Eye (tissue), 1 donor: Measurements from ENCODE around the gene EMC9.

ENCODE experiments used
- DNase-seq: peaks from one replicate; pipeline ENCODE4 v3.0.0-alpha.2; 2015

Gene EMC9

GRCh38 chr14:24177041-24177825, 35.8 kb upstream of the EMC9 start:
- DNase-seq: no peak

- DNase-seq: no peak
These were observed 35.2 kb upstream of the EMC9 start for GRCh38 chr14:24176599-24176998.

- DNase-seq: no peak
These were observed 31.5 kb upstream of the EMC9 start for GRCh38 chr14:24172871-24173281.

- DNase-seq: no peak
These were observed 31.0 kb upstream of the EMC9 start for GRCh38 chr14:24172261-24172860.

GRCh38 chr14:24171422-24172260, 30.2 kb upstream of the EMC9 start, which contains the start of gene REC8:
Gene REC8 (plus strand): TSS chr14:24172080. CDS start chr14:24172553, 473 bp downstream.
- DNase-seq: peak; percentile 99

GRCh38 chr14:24167469-24168114, 26.2 kb upstream of the EMC9 start:
- DNase-seq: no peak

GRCh38 chr14:24165785-24166184, 24.4 kb upstream of the EMC9 start:
- no peak for DNase-seq

GRCh38 chr14:24164518-24164991, 23.2 kb upstream of the EMC9 start:
- DNase-seq: no peak

GRCh38 chr14:24162093-24162492, 20.7 kb upstream of the EMC9 start:
- DNase-seq: no peak

GRCh38 chr14:24160850-24161804, 19.7 kb upstream of the EMC9 start, which contains the start of gene IRF9:
Gene IRF9 (plus strand): TSS chr14:24161265. CDS start chr14:24162145, 880 bp downstream.
- peak; percentile 98 for DNase-seq

- no peak for DNase-seq
These were observed 19.1 kb upstream of the EMC9 start for GRCh38 chr14:24160499-24160849.

GRCh38 chr14:24159777-24160498, 18.5 kb upstream of the EMC9 start:
- no peak for DNase-seq

- DNase-seq: no peak
These were observed 15.9 kb upstream of the EMC9 start for GRCh38 chr14:24157331-24157730.

GRCh38 chr14:24156840-24157239, 15.4 kb upstream of the EMC9 start:
- DNase-seq: no peak

- DNase-seq: no peak
These were observed 13.7 kb upstream of the EMC9 start for GRCh38 chr14:24155100-24155499.

- no peak for DNase-seq
These were observed 10.2 kb upstream of the EMC9 start for GRCh38 chr14:24151404-24152080.

- no peak for DNase-seq
These were observed 9.6 kb upstream of the EMC9 start for GRCh38 chr14:24150993-24151392.

GRCh38 chr14:24150567-24150966, 9.2 kb upstream of the EMC9 start:
- DNase-seq: no peak

- no peak for DNase-seq
These were observed 8.7 kb upstream of the EMC9 start for GRCh38 chr14:24150061-24150460.

- DNase-seq: no peak
These were observed 8.0 kb upstream of the EMC9 start for GRCh38 chr14:24149302-24149969.
